Subcutaneous abdominal adipose tissue (tissue), 5 donors: ENCODE data around the gene RO60.

Source experiments
- H3K27ac ChIP-seq: one replicate; pipeline ENCODE4 v1.7.0; 2013; ENCODE audit warnings: low read depth, mild to moderate bottlenecking, inconsistent platforms, low read length, moderate library complexity
- H3K27me3 ChIP-seq, 5 donors: one replicate each; pipeline ENCODE4 v1.7.0; 2013; ENCODE audit warnings: low read length in 5 of 5, inconsistent platforms in 1 of 5; ENCODE audit not compliant: control insufficient read depth in 5 of 5, insufficient read depth in 4 of 5
- H3K36me3 ChIP-seq, 5 donors: one replicate each; pipeline ENCODE4 v1.7.0; 2013; ENCODE audit warnings: low read length in 5 of 5; ENCODE audit not compliant: control insufficient read depth in 5 of 5, insufficient read depth in 5 of 5
- H3K4me1 ChIP-seq, 5 donors: one replicate each; pipeline ENCODE4 v1.7.0; 2013; ENCODE audit warnings: low read length in 5 of 5, mild to moderate bottlenecking in 3 of 5, moderate library complexity in 1 of 5; ENCODE audit not compliant: control insufficient read depth in 5 of 5, insufficient read depth in 5 of 5
- H3K4me3 ChIP-seq, 5 donors: one replicate each; pipeline ENCODE4 v1.7.0; 2013; ENCODE audit warnings: low read length in 5 of 5, low read depth in 1 of 5
- H3K9ac ChIP-seq, 5 donors: one replicate each; pipeline ENCODE4 v1.7.0; 2013; ENCODE audit warnings: low read length in 5 of 5, mild to moderate bottlenecking in 4 of 5, moderate library complexity in 3 of 5
- H3K9me3 ChIP-seq, 5 donors: one replicate each; pipeline ENCODE4 v1.7.0; 2013; ENCODE audit warnings: low read length in 5 of 5; ENCODE audit not compliant: control insufficient read depth in 5 of 5
- donor health status: healthy.
- donor health status: healthy.
- donor health status: healthy.
- donor health status: healthy.
- donor health status: healthy.

Gene RO60

GRCh38 chr1:193079187-193079586 is 19.8 kb downstream of the RO60 start:
- H3K9ac ChIP-seq, result no peak overlapping the region
- no peaks in the 10 kb centered on the region for H3K27me3 ChIP-seq
- H3K4me1 ChIP-seq, result no peaks in the 10 kb centered on the region
- H3K9me3 ChIP-seq, result no peaks in the 10 kb centered on the region
- H3K4me3 ChIP-seq, result no peak overlapping the region
- H3K27ac ChIP-seq, result no peak overlapping the region
- peaks cover 37 to 59% (median 43%) of the 10 kb centered on the region in 5 donors for H3K36me3 ChIP-seq

- no peak overlapping the region for H3K4me3 ChIP-seq
- H3K27ac ChIP-seq, result no peak overlapping the region
- no peaks in the 10 kb centered on the region for H3K9me3 ChIP-seq
- peaks cover 36 to 45% (median 36%) of the 10 kb centered on the region in 5 donors for H3K36me3 ChIP-seq
- H3K27me3 ChIP-seq, result no peaks in the 10 kb centered on the region
- no peak overlapping the region for H3K9ac ChIP-seq
- peaks cover 0 to 9% (median 3%) of the 10 kb centered on the region in 5 donors for H3K4me1 ChIP-seq
Measured at GRCh38 chr1:193083365-193084088, 24.1 kb downstream of the RO60 start.

- no peak overlapping the region for H3K9ac ChIP-seq
- no peak overlapping the region for H3K4me3 ChIP-seq
- no peaks in the 10 kb centered on the region for H3K9me3 ChIP-seq
- H3K27me3 ChIP-seq, result no peaks in the 10 kb centered on the region
- H3K4me1 ChIP-seq, result peaks cover 0 to 9% (median 3%) of the 10 kb centered on the region in 5 donors
- peaks cover 28 to 43% (median 32%) of the 10 kb centered on the region in 5 donors for H3K36me3 ChIP-seq
- no peak overlapping the region for H3K27ac ChIP-seq
Measured at GRCh38 chr1:193085263-193085662, 25.9 kb downstream of the RO60 start.

- Histone ChIP-seq H3K27ac (no peak overlapping the region), H3K36me3 (peaks cover 27 to 44% (median 31%) of the 10 kb centered on the region in 5 donors), H3K9ac (no peak overlapping the region), H3K4me1 (peaks cover 0 to 9% (median 3%) of the 10 kb centered on the region in 5 donors), H3K27me3 (no peaks in the 10 kb centered on the region), H3K4me3 (no peak overlapping the region), H3K9me3 (no peaks in the 10 kb centered on the region)
Measured at GRCh38 chr1:193086342-193086741, 26.9 kb downstream of the RO60 start.

GRCh38 chr1:193087893-193088292 is 28.5 kb downstream of the RO60 start:
- Histone ChIP-seq H3K27ac (no peak overlapping the region), H3K27me3 (no peaks in the 10 kb centered on the region), H3K9me3 (no peaks in the 10 kb centered on the region), H3K36me3 (peaks cover 18 to 36% (median 24%) of the 10 kb centered on the region in 5 donors), H3K4me1 (peaks cover 0 to 9% (median 3%) of the 10 kb centered on the region in 5 donors), H3K4me3 (no peak overlapping the region), H3K9ac (no peak overlapping the region)

- no peak overlapping the region for H3K27ac ChIP-seq
- H3K36me3 ChIP-seq, result peaks cover 9 to 35% (median 16%) of the 10 kb centered on the region in 5 donors
- H3K27me3 ChIP-seq, result no peaks in the 10 kb centered on the region
- H3K9ac ChIP-seq, result no peak overlapping the region
- H3K4me1 ChIP-seq, result peaks cover 0 to 9% (median 3%) of the 10 kb centered on the region in 5 donors
- H3K4me3 ChIP-seq, result no peak overlapping the region
- no peaks in the 10 kb centered on the region for H3K9me3 ChIP-seq
Measured at GRCh38 chr1:193090865-193091264, 31.5 kb downstream of the RO60 start.

GRCh38 chr1:193094112-193094511 is 34.7 kb downstream of the RO60 start:
- H3K36me3 ChIP-seq, result peaks cover 29 to 64% (median 41%) of the 10 kb centered on the region in 5 donors
- no peak overlapping the region for H3K4me3 ChIP-seq
- no peaks in the 10 kb centered on the region for H3K27me3 ChIP-seq
- no peaks in the 10 kb centered on the region for H3K9me3 ChIP-seq
- H3K27ac ChIP-seq, result no peak overlapping the region
- H3K9ac ChIP-seq, result no peak overlapping the region
- no peaks in the 10 kb centered on the region for H3K4me1 ChIP-seq

- Histone ChIP-seq H3K9me3 (no peaks in the 10 kb centered on the region), H3K9ac (peak overlapping the region in 1 of 5 donors; percentile 40), H3K27ac (peak overlapping the region; percentile 51), H3K27me3 (no peaks in the 10 kb centered on the region), H3K4me1 (peaks cover 4 to 39% (median 27%) of the 10 kb centered on the region in 5 donors), H3K36me3 (peaks cover 11 to 30% (median 26%) of the 10 kb centered on the region in 5 donors), H3K4me3 (no peak overlapping the region)
Measured at GRCh38 chr1:193102662-193103061, 43.2 kb downstream of the RO60 start.

- Histone ChIP-seq H3K4me1 (peaks cover 4 to 39% (median 27%) of the 10 kb centered on the region in 5 donors), H3K9ac (peak overlapping the region; percentile 85 to 94 (median 88)), H3K27me3 (no peaks in the 10 kb centered on the region), H3K4me3 (peak overlapping the region; percentile 74 to 95 (median 78)), H3K9me3 (no peaks in the 10 kb centered on the region), H3K36me3 (peaks cover 10 to 20% (median 17%) of the 10 kb centered on the region in 5 donors), H3K27ac (peak overlapping the region; percentile 94)
Measured at GRCh38 chr1:193103759-193104501, 44.5 kb downstream of the RO60 start.

GRCh38 chr1:193104502-193104906 is 45.1 kb downstream of the RO60 start:
- peaks cover 4 to 39% (median 27%) of the 10 kb centered on the region in 5 donors for H3K4me1 ChIP-seq
- H3K27me3 ChIP-seq, result no peaks in the 10 kb centered on the region
- H3K9me3 ChIP-seq, result no peaks in the 10 kb centered on the region
- peaks cover 8 to 14% (median 12%) of the 10 kb centered on the region in 5 donors for H3K36me3 ChIP-seq
- peak overlapping the region; percentile 85 to 94 (median 88) for H3K9ac ChIP-seq
- peak overlapping the region; percentile 74 to 95 (median 78) for H3K4me3 ChIP-seq
- H3K27ac ChIP-seq, result peak overlapping the region; percentile 94
